Right ventricle myocardium superior (tissue), 1 donor: ENCODE results near the gene TRIO. TPM values are rescaled to one million over a fixed set of nuclear protein-coding genes. Genes with fewer than 3 reads are reported as not detected.

Source experiments
- ATAC-seq: fragments of 200-7000 bp; cut with Tn5 transposase; one replicate; pipeline ENCODE4 v1.9.1; 2020; ENCODE audit warnings: mild to moderate bottlenecking; ENCODE audit not compliant: poor library complexity
- DNase-seq: peaks from one replicate; pipeline ENCODE4 v3.0.0-alpha.2; 2020
- intact Hi-C: fragments of 100-400 bp; cut with DNase I; formaldehyde crosslinking; loops from one replicate; pipeline ENCODE4 v1.11.2; 2022
- total RNA-seq: library from RNA; stranded (reverse); fragmentation: NEBNext Ultra II Directional; extraction: Animal tissue kit (Norgen Biotek cat#: 25700); gene quantifications from one replicate; pipeline ENCODE4 v1.2.1, GENCODE V29; 2021
- donor health status: DM: no; HTN: yes; CAD: no; lungs with severe emphysema.

The TRIO gene
- total RNA-seq, 1 donor from 2014 or later, result 56.0 TPM

- ATAC-seq (no peak), DNase-seq (no peak)
- intact Hi-C loops, result no loop called here
These were observed 166.9 kb downstream of the TRIO start for GRCh38 chr5:14309878-14310531.

- no peak for DNase-seq
- ATAC-seq, result no peak
These were observed 167.8 kb downstream of the TRIO start for GRCh38 chr5:14310901-14311300.

GRCh38 chr5:14313986-14314690, 171.0 kb downstream of the TRIO start:
- ATAC-seq, result no peak
- intact Hi-C loops, result no loop called here

More at GRCh38 chr5:14310901-14311300, 167.8 kb downstream of the TRIO start:
- intact Hi-C loops, result no loop called here

GRCh38 chr5:14316471-14316870, 173.3 kb downstream of the TRIO start:
- DNase-seq (peak; percentile 46), ATAC-seq (peak; percentile 25)
- intact Hi-C loops, result no loop called here

More at GRCh38 chr5:14313986-14314690, 171.0 kb downstream of the TRIO start:
- DNase-seq, result no peak

- intact Hi-C loops, result no loop called here
- DNase-seq (no peak), ATAC-seq (no peak)
These were observed 176.0 kb downstream of the TRIO start for GRCh38 chr5:14319102-14319501.

GRCh38 chr5:14321936-14322335, 178.8 kb downstream of the TRIO start:
- intact Hi-C loops, result no loop called here
- ATAC-seq (no peak), DNase-seq (no peak)

- intact Hi-C loops, result no loop called here
- ATAC-seq (no peak), DNase-seq (no peak)
These were observed 179.5 kb downstream of the TRIO start for GRCh38 chr5:14322437-14323187.

- no peak for DNase-seq
- no peak for ATAC-seq
- intact Hi-C loops, result no loop called here
These were observed 180.3 kb downstream of the TRIO start for GRCh38 chr5:14323466-14323865.

GRCh38 chr5:14325369-14325768, 182.2 kb downstream of the TRIO start:
- DNase-seq, result no peak
- ATAC-seq, result peak; percentile 60
- intact Hi-C loops, result no loop called here

- intact Hi-C loops, result no loop called here
- ATAC-seq (peak; percentile 78), DNase-seq (no peak)
These were observed 183.1 kb downstream of the TRIO start for GRCh38 chr5:14326035-14326903.

GRCh38 chr5:14327624-14328023, 184.5 kb downstream of the TRIO start:
- no peak for ATAC-seq
- no peak for DNase-seq
- intact Hi-C loops, result no loop called here

GRCh38 chr5:14328144-14328543, 185.0 kb downstream of the TRIO start:
- DNase-seq, result no peak
- ATAC-seq, result no peak
- intact Hi-C loops, result no loop called here

- DNase-seq, result no peak
- no peak for ATAC-seq
- intact Hi-C loops, result no loop called here
These were observed 187.1 kb downstream of the TRIO start for GRCh38 chr5:14330291-14330690.

- intact Hi-C loops, result no loop called here
- ATAC-seq (no peak), DNase-seq (no peak)
These were observed 187.7 kb downstream of the TRIO start for GRCh38 chr5:14330729-14331385.

- intact Hi-C loops, result no loop called here
- no peak for DNase-seq
These were observed 188.2 kb downstream of the TRIO start for GRCh38 chr5:14331386-14331781.

GRCh38 chr5:14332038-14332631, 189.0 kb downstream of the TRIO start:
- intact Hi-C loops, result no loop called here
- no peak for ATAC-seq
- DNase-seq, result no peak

More at GRCh38 chr5:14331386-14331781, 188.2 kb downstream of the TRIO start:
- peak; percentile 35 for ATAC-seq

GRCh38 chr5:14332746-14333145, 189.6 kb downstream of the TRIO start:
- ATAC-seq (no peak), DNase-seq (no peak)
- intact Hi-C loops, result no loop called here

GRCh38 chr5:14337593-14337992, 194.5 kb downstream of the TRIO start:
- ATAC-seq (no peak), DNase-seq (no peak)
- intact Hi-C loops, result no loop called here
